NCI-H146 treated with DMSO at 0.1 percent for 48 hours (cell line): ENCODE measurements around the gene DST.
"Not testable (repeated sequence)": the region's sequence is repeated elsewhere in the genome, so short reads cannot be mapped to it uniquely, and the experiment has no call there.

Source experiments
- DNase-seq: peaks from one replicate; lab custom pipeline; 2025; ENCODE audit not compliant: unreplicated experiment; lab: John Stamatoyannopoulos, UW

The DST gene

GRCh38 chr6:56664029-56664428, 21.3 kb upstream of the DST start:
- no peak for DNase-seq

DNA sequence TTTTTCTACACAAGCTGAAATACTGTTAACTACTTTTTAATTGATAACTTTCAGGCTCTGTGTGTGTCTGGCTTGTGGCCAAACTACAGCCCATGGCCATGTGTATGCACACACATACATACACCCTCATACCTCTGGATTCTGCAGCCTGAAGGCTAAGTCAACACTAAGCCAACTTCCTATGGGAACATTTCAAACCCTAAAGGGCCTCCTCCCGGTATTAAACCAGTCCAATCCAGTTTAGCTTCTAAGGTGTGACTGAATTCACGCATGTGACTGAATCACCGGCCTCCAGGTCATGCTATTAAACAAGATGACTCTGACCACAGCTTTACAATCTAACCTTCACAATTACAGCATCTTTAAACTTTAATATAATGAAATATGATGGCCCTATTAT, 20.7 kb upstream of the DST start:
- no peak for DNase-seq

DNA sequence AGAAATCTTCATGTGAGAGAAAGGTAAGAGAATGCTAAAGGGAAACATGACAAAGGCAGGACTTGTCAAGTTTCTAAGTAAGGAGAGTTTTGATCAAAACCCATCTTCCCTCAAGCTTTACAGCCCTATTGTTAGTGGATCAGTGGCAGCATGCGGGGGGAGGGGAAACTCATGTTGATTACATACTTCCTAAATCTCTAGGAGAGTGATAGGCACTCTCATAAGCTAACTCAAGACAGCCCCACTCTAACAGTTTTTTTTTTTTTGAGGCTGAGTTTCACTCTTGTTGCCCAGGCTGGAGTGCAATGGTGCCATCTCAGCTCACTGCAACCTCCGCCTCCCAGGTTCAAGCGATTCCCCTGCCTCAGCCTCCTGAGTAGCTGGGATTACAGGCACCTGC, 18.6 kb upstream of the DST start:
- DNase-seq = not testable (repeated sequence)

DNA sequence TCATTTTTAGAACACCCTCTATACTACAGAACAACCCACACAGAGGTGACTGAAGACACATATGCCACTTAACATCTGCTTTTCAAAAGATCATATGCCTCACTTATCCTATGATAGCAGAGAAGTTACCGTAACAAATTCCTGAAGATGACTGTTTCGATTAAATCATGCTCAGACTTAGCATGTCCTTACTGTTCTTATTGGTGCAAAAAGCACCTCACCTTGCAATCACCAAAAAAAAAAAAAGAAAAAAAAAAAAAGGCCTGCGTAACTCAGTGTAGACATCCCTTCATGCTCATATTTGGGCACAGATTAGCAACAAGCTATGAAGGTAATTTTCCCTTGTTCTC, 17.7 kb upstream of the DST start:
- DNase-seq = no peak

DNA sequence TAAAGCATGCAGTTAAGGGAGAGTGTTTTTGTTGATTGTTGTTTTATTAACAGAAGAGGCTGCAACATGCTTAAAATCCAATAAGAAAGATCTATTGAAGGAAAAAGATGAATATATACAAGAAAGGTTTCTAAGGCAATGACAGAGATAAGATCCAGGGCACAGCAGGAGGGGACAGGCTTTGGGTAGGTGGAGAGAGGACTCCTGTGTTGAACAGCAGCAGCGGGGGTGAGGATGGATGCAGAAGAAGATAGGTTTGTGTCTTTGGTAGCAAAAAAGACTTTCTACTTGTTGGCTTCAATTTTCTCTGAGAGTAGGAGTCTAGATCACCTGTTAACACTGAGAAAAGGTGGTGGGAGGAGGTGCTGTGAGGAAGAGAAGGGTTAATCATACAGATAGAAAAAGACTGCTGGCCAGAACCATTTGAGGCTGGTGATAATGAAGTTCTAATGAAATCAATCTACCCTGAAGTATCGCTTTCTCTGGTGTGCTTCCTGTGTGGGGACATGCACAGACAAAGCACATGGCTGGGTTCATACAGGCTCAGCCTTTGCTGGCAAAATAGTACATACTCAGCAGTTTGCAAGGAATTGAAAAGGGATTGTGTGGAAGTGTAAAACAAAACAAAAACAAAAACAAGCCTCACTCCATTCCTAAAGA, 17.2 kb upstream of the DST start:
- DNase-seq = no peak

- DNase-seq = no peak
These were observed 15.6 kb upstream of the DST start for GRCh38 chr6:56658326-56658725.

DNA sequence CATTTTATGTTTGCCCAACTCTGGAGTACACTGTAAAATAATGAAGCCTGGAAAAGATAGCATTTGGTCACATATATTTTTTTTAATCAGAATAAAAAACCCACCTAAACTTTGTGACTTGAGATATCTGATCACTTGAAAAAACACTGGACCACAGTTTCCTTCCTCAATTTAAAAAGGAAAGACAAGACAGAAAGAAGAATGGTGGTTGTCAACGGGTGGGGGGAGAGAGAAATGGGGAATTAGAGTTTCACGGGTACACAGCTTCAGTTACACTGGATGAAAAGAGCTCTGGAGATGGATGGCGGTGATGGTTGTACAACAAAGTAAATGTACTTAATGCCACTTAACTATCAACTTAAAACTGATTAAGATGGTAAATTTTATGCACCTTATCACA, 14.7 kb upstream of the DST start:
- no peak for DNase-seq

DNA sequence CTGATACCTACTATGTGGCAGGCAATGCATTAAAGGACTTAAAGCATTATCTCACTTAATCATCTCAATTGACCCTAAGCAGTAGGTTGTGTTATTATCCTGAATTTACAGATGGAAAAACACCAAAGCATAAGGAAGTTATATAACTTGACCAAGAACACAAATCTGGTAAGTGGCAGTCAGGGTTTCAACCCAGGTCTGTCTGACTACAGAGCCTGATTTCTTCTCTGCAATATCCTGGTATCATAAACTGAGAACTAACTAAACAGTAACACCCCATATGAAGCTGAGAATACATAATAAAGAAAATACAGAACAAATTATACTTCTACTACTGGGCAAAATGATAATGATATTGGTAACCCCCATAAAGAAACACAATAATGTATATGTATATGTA, 13.8 kb upstream of the DST start:
- DNase-seq = no peak

DNA sequence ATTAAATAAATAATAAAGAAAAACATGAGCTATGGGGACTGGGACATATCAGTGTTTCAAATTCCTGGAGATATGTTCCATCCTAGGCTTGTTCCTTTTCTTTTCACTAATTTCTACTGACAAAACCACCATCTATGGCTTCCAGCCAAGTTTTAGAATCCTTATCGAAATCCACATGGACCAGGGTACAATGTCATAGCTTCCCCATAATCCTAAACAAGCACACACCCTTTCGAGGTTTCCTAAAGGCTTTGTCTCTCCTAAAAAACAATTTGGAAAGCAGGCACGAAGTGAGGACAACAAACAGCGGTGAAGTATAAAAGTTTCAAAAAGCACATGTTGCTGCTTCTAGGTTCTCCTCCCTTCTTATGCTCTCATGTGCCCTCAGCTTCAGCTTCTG, 13.3 kb upstream of the DST start:
- DNase-seq = no peak

GRCh38 chr6:56655249-56655648, 12.6 kb upstream of the DST start:
- DNase-seq = no peak

GRCh38 chr6:56652994-56653393, 10.3 kb upstream of the DST start:
- DNase-seq = no peak

DNA sequence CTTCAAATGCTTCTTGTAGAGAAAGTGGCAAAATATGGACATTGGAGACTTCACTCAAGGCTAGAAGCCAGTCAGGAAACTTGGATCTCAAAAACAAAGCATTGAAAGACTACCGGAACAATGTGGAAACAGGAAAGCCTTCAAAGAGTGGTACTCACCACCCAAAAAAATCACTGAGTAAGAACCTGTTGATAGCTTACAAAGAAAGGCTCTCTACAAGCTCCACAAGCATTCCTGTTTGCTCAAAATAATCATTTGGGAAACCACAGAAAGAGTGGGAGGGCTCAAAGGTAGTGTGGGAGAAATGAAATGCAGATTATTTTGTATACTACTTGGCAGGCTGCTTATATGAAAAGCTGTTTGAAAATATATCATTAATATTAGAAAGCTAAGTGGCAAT, 9.5 kb upstream of the DST start:
- DNase-seq = no peak

DNA sequence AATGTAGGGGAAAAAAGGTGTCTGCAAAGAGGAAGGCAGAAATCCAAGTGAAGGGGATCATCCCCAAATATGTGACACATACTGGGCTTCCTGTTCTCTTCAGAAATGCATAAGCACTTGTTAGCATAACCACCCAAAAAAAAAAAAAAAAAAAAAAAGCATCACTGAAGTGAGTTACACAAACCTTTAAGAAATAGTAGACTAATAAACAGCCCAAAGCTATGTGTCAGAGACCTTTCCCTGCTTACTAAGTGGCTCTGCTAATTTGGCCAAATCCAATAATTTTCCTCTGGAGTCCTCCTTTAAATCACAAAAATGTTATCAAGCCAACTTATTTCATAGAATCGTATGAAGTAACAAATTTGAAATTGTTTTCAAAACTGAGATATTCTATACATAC, 7.5 kb upstream of the DST start:
- no peak for DNase-seq

DNA sequence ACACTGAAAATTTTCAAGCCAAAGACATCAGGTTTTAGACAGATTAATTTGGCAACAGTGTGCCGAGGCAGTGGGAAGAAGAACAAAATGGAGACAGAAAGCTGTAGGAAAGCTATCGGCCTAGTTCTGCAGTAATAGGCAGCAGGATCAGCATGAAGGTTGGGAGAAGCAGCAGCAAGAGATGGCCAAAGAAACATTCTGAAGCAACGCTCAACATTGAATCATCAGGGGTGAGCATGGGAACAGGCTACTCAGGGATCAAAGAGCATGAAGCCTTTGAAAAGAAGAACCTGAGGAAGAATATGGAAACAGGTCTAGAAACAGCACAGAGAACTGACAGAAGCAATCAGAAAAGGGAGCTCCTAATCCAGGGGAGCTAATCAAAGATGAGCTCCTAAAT, 7.1 kb upstream of the DST start:
- DNase-seq = no peak

- peak; percentile 65 for DNase-seq
These were observed 6.5 kb upstream of the DST start for GRCh38 chr6:56649053-56649769.

GRCh38 chr6:56647172-56647762, 4.6 kb upstream of the DST start:
- no peak for DNase-seq

GRCh38 chr6:56644366-56644765, 1.7 kb upstream of the DST start:
- DNase-seq = no peak

DNA sequence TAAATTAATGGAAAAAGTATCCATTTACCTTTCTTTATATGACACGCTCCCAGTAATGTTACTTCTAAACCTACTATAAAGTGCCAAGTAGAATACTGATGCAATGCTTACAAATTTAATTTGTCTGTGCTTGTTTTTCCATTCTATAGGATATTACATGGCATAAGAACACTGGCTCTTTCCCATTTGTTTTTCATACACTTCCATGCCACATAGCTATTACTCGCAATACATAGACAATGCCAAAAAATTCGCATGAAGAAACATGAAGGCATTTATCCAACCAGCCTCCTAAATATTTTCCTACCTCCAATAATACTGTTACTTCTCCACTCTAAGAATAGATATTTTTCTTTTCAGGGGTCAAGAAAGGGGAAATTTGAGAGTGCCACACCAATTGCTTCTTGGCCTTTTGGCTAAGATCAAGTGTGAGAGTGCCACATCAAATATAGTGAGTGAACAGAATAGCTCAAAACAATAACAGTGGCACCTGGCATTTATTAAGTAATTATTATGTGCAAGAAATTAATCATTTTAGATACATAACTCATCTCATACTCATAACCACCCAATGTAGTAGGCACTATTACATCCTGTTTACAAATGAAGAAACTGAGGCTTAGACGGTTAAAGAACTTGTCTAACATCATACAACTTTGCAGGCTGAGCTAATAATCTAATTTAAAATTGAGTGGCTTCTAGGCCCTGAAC, 845 bp upstream of the DST start:
- no peak for DNase-seq

DNA sequence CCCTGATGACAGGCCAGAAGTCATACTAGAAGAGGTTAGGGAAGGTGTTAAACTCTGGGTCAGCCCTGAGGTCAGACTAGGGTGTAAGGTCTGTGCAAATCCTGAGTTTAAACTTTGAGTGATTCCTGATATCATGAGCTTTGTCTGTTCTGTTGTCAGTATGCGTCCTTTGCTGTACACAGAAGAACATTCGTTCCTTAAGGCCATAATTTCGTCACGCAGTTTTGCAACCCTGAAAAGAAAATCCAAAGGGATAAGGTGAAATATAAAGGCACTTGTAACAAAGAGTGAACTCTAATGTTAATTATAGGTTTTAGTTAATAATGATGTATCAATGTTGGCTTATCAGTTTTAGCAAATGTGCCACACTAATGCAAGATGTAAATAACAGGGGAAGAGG, 2.3 kb downstream of the DST start:
- DNase-seq = no peak

DNA sequence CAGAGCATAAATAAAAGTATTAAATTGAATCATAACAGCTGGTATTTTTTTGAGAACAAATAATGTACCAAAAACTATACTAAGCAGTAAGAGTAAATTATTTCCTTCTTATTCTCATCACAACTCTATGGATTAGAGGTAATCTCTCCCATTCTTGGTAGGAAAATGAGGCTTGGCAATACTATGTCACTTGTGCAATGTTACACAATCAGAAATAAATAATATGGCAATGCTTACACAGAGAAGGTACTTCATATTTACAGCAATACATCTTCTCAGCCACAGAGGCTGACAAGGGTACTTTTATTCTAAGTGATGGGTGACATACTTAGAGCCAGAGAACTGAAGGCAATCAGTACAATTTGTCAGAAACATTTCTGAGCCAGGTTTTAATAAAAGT, 3.9 kb downstream of the DST start:
- DNase-seq = no peak

GRCh38 chr6:56637640-56638039, 5.0 kb downstream of the DST start:
- DNase-seq = peak; percentile 37

GRCh38 chr6:56628105-56628504, 14.6 kb downstream of the DST start:
- DNase-seq = no peak
